ENCODE measurements around the gene ARID2. TPM values are rescaled to one million over a fixed set of nuclear protein-coding genes. Genes with fewer than 3 reads are reported as not detected.

The ARID2 gene
- total RNA-seq, 1 experiment from 2014 or later = 21.9 TPM

DNA sequence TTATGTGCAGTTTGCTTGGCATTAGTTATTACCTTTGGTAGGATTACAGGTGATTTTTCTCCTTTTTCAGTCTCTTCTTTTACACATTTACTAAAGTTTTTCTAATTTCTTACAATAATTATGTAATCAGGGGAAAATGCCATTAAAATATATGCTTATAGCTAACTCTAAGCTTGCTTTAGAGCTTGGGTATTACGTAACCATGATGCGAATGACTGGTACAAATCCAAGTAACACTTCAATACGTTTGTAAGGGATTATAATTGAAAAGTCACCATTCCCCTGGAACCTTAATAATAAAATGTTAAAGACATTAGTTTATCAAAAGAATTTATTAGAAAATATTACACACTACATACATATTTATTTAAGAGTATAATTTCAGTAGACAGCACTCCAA is 189.3 kb downstream of the ARID2 start:
- intact Hi-C loops (cut with micrococcal nuclease) = no loop called here
- ChIA-PET POLR2A (interaction anchor here (0.5 to 1.3 kb wide), 2 partner anchors 8 to 590 kb away, joined by 3 read pairs; no protein-coding TSS in a partner anchor), CTCF (no interaction called here)
- Mint-ChIP-seq H3K4me3 (ENCODE audit: unreplicated experiment) (no peak overlapping the region), H3K27me3 (ENCODE audit: insufficient read depth, unreplicated experiment) (no peaks in the 10 kb centered on the region), H3K4me1 (ENCODE audit: insufficient read depth, unreplicated experiment) (no peaks in the 10 kb centered on the region), H3K27ac (ENCODE audit: low read depth, unreplicated experiment) (no peak overlapping the region), H3K9me3 (ENCODE audit: unreplicated experiment) (no peaks in the 10 kb centered on the region), H3K36me3 (ENCODE audit: insufficient read depth, unreplicated experiment) (peaks cover 62% of the 10 kb centered on the region)
- TF ChIP-seq CTCF (IDR thresholded peaks at IDR 0.05; ENCODE audit: unreplicated experiment) = no peak
- no TSS peak for BruUV-seq (replicated peaks)
- no peak for DNase-seq (ENCODE audit: unreplicated experiment)

DNA sequence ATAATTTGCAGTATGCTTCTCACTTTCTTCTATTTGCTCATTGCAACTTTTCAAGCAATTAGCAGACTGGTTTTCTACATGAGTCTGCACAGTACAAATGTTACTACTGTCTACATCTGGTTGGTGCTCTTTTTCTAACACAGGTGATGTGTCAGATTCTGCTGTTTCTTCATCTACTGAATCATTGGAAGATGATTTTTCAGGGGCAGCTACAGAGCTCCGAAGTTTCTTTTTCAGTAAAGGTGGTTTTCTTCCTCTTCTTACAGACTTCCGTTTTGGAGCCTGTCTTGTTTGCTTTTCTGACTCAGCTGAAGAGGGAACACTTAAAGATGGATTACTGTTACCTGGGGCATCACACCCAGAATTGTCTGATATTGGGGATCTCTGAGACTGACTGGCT is 198.8 kb downstream of the ARID2 start:
- H3K36me3 Mint-ChIP-seq (ENCODE audit: insufficient read depth, unreplicated experiment) = peaks cover 85% of the 10 kb centered on the region
- no peaks in the 10 kb centered on the region for H3K27me3 Mint-ChIP-seq (ENCODE audit: insufficient read depth, unreplicated experiment)
- ChIA-PET CTCF (interaction anchor here (0.8 to 1.1 kb wide), 2 partner anchors 27 to 35 kb away, joined by 3 to 4 read pairs; no protein-coding TSS in a partner anchor), POLR2A (interaction anchor here (0.6 to 1.6 kb wide), 3 partner anchors 12 to 61 kb away, joined by 3 read pairs; no protein-coding TSS in a partner anchor)
- H3K4me1 Mint-ChIP-seq (ENCODE audit: insufficient read depth, unreplicated experiment) = no peaks in the 10 kb centered on the region
- H3K4me3 Mint-ChIP-seq (ENCODE audit: unreplicated experiment) = no peak overlapping the region
- TF ChIP-seq CTCF (IDR thresholded peaks at IDR 0.05; ENCODE audit: unreplicated experiment) = no peak
- intact Hi-C loops (cut with micrococcal nuclease) = no loop called here
- no peak overlapping the region for H3K27ac Mint-ChIP-seq (ENCODE audit: low read depth, unreplicated experiment)
- no TSS peak for BruUV-seq (replicated peaks)
- H3K9me3 Mint-ChIP-seq (ENCODE audit: unreplicated experiment) = no peaks in the 10 kb centered on the region
- no peak for DNase-seq (ENCODE audit: unreplicated experiment)

DNA sequence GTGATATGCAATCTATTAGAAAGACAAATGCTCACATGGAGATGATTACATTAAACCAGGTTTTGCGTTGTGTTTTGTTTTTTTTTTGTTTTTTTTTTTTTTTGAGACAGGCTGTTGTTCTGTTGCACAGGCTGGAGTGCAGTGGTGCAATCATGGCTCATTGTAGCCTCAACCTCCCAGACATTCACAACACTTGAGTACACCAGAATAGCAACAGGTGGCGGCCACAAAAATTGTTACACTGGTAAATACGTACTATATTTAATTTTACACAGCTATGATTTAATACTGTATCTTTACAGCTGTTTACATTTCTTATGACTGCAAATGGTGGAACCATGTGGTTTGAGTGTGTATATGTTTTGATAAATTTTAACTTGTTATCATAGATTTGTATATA is 200.9 kb downstream of the ARID2 start:
- intact Hi-C loops (cut with micrococcal nuclease) = no loop called here
- Mint-ChIP-seq H3K4me3 (ENCODE audit: unreplicated experiment) (no peak overlapping the region), H3K4me1 (ENCODE audit: insufficient read depth, unreplicated experiment) (no peaks in the 10 kb centered on the region), H3K27me3 (ENCODE audit: insufficient read depth, unreplicated experiment) (no peaks in the 10 kb centered on the region), H3K36me3 (ENCODE audit: insufficient read depth, unreplicated experiment) (peaks cover 64% of the 10 kb centered on the region), H3K27ac (ENCODE audit: low read depth, unreplicated experiment) (no peak overlapping the region), H3K9me3 (ENCODE audit: unreplicated experiment) (no peaks in the 10 kb centered on the region)
- DNase-seq (ENCODE audit: unreplicated experiment) = no peak
- no TSS peak for BruUV-seq (replicated peaks)
- no peak for TF ChIP-seq CTCF (IDR thresholded peaks at IDR 0.05; ENCODE audit: unreplicated experiment)
- ChIA-PET CTCF (interaction anchor here (0.5 kb wide), 1 partner anchor 58 kb away, joined by 3 read pairs; no protein-coding TSS in a partner anchor), POLR2A (interaction anchor here (0.9 to 1.6 kb wide), 2 partner anchors 10 to 17 kb away, joined by 3 read pairs; no protein-coding TSS in a partner anchor)

DNA sequence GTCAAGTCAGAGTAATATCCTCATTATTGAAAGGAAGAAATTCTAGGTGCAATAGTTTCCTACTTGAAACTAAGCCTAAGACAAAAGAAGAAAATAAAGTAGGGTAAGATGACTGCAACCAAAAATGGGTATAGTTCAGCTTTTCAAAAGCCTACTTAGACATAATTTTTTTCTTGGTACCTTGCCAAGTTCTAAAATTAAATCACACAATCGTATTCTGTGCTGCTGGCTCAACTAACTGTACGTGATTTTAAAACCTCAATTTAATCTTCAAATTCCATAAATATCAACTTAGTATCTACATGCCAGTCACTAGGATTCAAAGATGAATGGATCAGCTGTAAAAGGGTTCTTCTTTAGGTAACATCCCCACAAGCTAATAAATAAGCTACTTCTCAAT is 204.0 kb downstream of the ARID2 start:
- Mint-ChIP-seq H3K9me3 (ENCODE audit: unreplicated experiment) (no peaks in the 10 kb centered on the region), H3K27ac (ENCODE audit: low read depth, unreplicated experiment) (no peak overlapping the region), H3K36me3 (ENCODE audit: insufficient read depth, unreplicated experiment) (peaks cover 45% of the 10 kb centered on the region), H3K27me3 (ENCODE audit: insufficient read depth, unreplicated experiment) (no peaks in the 10 kb centered on the region), H3K4me3 (ENCODE audit: unreplicated experiment) (no peak overlapping the region), H3K4me1 (ENCODE audit: insufficient read depth, unreplicated experiment) (no peaks in the 10 kb centered on the region)
- ChIA-PET CTCF (interaction anchor here (0.7 to 1.3 kb wide), 2 partner anchors 19 to 23 kb away, joined by 3 to 4 read pairs; no protein-coding TSS in a partner anchor), POLR2A (interaction anchor here (1.1 kb wide), 1 partner anchor 9 kb away, joined by 5 read pairs; no protein-coding TSS in a partner anchor)
- TF ChIP-seq CTCF (IDR thresholded peaks at IDR 0.05; ENCODE audit: unreplicated experiment) = no peak
- DNase-seq (ENCODE audit: unreplicated experiment) = no peak
- no TSS peak for BruUV-seq (replicated peaks)
- intact Hi-C loops (cut with micrococcal nuclease) = no loop called here

All from MCF 10A (cell line).